ENCODE measurements around the gene DMBX1. TPM values are rescaled to one million over a fixed set of nuclear protein-coding genes. Genes with fewer than 3 reads are reported as not detected.

DMBX1 gene
- polyA plus RNA-seq, 2 of the 4 experiments (the other 2 are of a cell fraction): 0.44 to 2.2 TPM

DNA sequence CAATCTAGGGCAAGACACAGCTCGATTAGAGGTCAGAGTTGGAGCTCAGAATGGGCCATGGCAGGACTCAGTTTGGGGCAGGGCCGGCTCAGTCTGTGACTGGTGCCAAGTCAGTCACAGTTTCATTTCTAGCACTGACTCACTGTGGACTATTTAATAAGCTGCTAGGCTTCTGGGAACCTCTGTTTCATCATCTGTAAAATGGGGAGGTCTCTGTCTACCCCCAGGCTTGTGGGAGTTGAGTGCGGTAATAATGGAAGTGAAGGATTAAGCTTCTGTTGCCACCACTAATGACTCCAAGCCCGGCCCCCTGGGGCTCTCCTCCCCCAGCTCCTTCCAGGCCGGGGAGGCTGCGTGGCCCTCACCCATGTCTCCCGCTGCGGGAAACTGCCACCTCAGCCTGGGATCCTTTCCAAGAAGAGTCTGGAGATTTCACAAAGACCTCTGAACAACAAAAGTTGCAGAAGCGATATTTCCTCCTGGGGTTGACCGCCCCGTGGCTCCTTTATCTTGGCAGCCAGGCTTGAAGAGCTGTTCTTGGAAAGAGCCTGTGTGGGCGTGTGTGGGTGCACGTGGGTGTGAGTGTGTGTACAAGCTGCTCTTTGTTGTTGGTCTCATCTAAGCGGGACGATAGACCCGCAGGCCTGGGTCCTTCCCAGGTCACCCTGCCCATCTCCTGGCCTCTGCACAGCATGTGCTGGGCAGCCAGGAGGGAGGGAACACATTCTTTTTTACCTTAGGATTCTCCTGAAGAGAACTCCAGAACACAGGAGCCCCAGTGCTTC, 32.7 kb downstream of the DMBX1 start:
- Histone ChIP-seq H3K4me1 (peaks cover 77% of the 10 kb centered on the region), H3K4me2 (peak overlapping the region; percentile 53), H3K27ac (peak overlapping the region; percentile 85 to 97), H3K4me3 (no peak overlapping the region), H3K9me3 (no peaks in the 10 kb centered on the region)
- ChIA-PET CTCF (interaction anchor here (1.2 to 6.5 kb wide), 10 partner anchors 11 to 118 kb away, joined by 3 to 56 read pairs (median 6); a partner anchor contains a TSS), POLR2A (interaction anchor here (0.9 kb wide), 1 partner anchor 14 kb away, joined by 3 read pairs; no protein-coding TSS in a partner anchor)
- 29% methylated on average over 13 of the region's 16 CpGs for WGBS (ENCODE audit: missing lambda C conversion rate)
- FAIRE-seq: no peak
- TF ChIP-seq EP300 (IDR thresholded peaks at IDR 0.05) (peak; percentile 37 to 72; a peak in 3 of 5 replicates), GATA3 (IDR thresholded peaks at IDR 0.05; ENCODE audit: borderline replicate concordance) (peak; percentile 16; the same call in 1 of the 2 replicates), HDAC2 (IDR thresholded peaks at IDR 0.05) (no peak), CEBPB (IDR thresholded peaks at IDR 0.05) (peak; percentile 36 to 48; a peak in 3 of 4 replicates), SREBF2 (IDR thresholded peaks at IDR 0.05) (no peak), MYC (IDR thresholded peaks at IDR 0.05; ENCODE audit: borderline replicate concordance, low read length) (no peak), FOSL2 (IDR thresholded peaks at IDR 0.05) (peak; percentile 7; the same call in 1 of the 2 replicates), FOSL2 (CRISPR knock-in tag; IDR thresholded peaks at IDR 0.05) (no peak), JUN (IDR thresholded peaks at IDR 0.05) (peak in 1 of 2 experiments; percentile 60; a peak in 1 of 5 replicates), MAFK (IDR thresholded peaks at IDR 0.05; ENCODE audit: partially characterized antibody) (peak; percentile 28), JUNB (IDR thresholded peaks at IDR 0.05) (peak; percentile 46)
- DNase-seq (ENCODE audit: low read depth in 1 of 2, low spot score in 1 of 2): peak in 1 of 2 experiments; percentile 53
- peak; percentile 31 to 32 for ATAC-seq

DNA sequence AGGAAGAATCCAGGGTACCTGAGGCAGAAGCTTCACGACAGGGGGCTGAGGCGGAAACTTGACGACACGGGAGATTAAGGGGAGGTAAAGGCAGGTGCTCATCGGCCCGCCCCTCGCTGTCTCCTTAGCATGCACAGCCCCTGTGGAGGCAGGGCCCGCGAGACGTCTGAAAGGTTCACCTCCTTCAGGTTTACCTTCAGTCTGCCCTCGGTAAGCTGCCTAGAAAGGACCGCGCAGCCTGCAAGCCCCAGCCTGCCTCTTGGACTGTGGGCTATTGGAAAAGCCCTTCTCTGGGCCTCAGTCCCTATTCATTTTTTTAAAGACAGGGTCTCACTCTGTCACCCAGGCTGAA, 33.3 kb downstream of the DMBX1 start:
- DNase-seq (ENCODE audit: low read depth in 1 of 2, low spot score in 1 of 2): no peak
- POLR2A ChIA-PET: interaction anchor here (0.9 kb wide), 1 partner anchor 14 kb away, joined by 3 read pairs; no protein-coding TSS in a partner anchor
- Histone ChIP-seq H3K27ac (peak overlapping the region; percentile 85 to 97), H3K9me3 (no peaks in the 10 kb centered on the region), H3K4me2 (peak overlapping the region; percentile 53), H3K4me3 (no peak overlapping the region), H3K4me1 (peaks cover 76% of the 10 kb centered on the region)
- no peak for FAIRE-seq
- ATAC-seq: no peak
- TF ChIP-seq POLR2A (IDR thresholded peaks at IDR 0.05; ENCODE audit: low read length): no peak
- no peak for TF ChIP-seq POLR2AphosphoS2 (conservative IDR thresholded peaks at IDR 0.05; ENCODE audit: low read length)
- TF ChIP-seq KDM1A (IDR thresholded peaks at IDR 0.05; ENCODE audit: low read depth): no peak
- TF ChIP-seq HOXB5 (CRISPR knock-in tag; IDR thresholded peaks at IDR 0.05): no peak
- no peak for TF ChIP-seq NPAS2 (CRISPR knock-in tag; IDR thresholded peaks at IDR 0.05; ENCODE audit: borderline replicate concordance)
- no peak for TF ChIP-seq FOSL2 (IDR thresholded peaks at IDR 0.05)
- no peak for TF ChIP-seq FOSL2 (CRISPR knock-in tag; IDR thresholded peaks at IDR 0.05)
- TF ChIP-seq, protein P1, sequence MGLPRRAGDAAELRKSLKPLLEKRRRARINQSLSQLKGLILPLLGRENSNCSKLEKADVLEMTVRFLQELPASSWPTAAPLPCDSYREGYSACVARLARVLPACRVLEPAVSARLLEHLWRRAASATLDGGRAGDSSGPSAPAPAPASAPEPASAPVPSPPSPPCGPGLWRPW (IDR thresholded peaks at IDR 0.05): no peak
- TF ChIP-seq, protein P2, sequence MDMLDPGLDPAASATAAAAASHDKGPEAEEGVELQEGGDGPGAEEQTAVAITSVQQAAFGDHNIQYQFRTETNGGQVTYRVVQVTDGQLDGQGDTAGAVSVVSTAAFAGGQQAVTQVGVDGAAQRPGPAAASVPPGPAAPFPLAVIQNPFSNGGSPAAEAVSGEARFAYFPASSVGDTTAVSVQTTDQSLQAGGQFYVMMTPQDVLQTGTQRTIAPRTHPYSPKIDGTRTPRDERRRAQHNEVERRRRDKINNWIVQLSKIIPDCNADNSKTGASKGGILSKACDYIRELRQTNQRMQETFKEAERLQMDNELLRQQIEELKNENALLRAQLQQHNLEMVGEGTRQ (IDR thresholded peaks at IDR 0.05): no peak
- TF ChIP-seq HOXA7 (CRISPR knock-in tag; IDR thresholded peaks at IDR 0.05): no peak
- 94% methylated on average over 13 of the region's 13 CpGs for WGBS (ENCODE audit: missing lambda C conversion rate)
- CTCF ChIA-PET: interaction anchor here (0.7 to 6.5 kb wide), 8 partner anchors 9 to 119 kb away, joined by 3 to 56 read pairs (median 14); a partner anchor contains a TSS

DNA sequence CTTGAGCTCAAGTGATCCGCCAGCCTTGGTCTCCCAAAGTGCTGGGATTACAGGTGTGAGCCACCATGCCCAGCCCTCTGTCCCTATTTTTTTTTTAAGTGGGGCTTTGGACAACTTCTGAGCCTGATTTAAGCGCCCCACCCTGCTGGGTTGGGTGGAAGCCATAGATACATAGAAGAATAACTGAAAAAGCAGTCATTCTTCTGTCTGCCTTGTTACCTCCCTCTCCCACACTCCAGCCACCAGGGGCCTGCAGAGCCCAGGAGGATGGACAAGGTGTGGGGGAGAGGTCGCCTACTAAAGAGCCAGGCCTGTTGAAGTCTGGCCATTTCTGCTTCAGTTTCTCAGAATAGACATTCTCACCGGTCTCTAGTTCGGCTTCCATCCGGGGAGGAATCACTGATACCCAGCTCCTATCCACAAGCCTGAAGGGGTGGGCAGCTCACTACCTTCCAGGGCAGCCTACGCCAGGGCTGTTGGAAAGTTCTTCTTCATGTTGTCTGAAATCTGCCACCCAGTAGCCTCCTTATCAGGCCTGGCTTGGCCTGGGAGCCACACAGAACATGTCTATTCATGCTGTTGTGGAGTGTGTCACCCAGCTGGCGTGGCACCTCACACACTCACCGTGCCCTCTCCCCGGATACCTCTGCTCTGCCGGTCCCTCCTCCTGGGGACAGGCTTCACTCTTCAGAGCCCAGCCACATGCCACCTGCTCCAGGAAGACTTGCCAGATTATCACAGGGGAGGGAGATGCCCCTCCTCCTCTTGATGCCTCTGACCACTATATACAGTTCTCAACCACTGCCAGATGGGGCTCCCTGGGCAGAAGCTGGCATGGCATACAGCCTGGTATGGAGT, 34.1 kb downstream of the DMBX1 start:
- H3K9me3 ChIP-seq: no peaks in the 10 kb centered on the region
- no peak for ATAC-seq
- ChIA-PET CTCF (interaction anchor here (0.6 to 6.5 kb wide), 9 partner anchors 10 to 119 kb away, joined by 3 to 56 read pairs (median 4); a partner anchor contains a TSS), POLR2A (no interaction called here)
- no peak overlapping the region for H3K4me3 ChIP-seq
- peaks cover 69% of the 10 kb centered on the region for H3K4me1 ChIP-seq
- FAIRE-seq: no peak
- H3K4me2 ChIP-seq: no peak overlapping the region
- no peak for TF ChIP-seq TFCP2L1 (CRISPR knock-in tag; IDR thresholded peaks at IDR 0.05)
- TF ChIP-seq, protein P3, sequence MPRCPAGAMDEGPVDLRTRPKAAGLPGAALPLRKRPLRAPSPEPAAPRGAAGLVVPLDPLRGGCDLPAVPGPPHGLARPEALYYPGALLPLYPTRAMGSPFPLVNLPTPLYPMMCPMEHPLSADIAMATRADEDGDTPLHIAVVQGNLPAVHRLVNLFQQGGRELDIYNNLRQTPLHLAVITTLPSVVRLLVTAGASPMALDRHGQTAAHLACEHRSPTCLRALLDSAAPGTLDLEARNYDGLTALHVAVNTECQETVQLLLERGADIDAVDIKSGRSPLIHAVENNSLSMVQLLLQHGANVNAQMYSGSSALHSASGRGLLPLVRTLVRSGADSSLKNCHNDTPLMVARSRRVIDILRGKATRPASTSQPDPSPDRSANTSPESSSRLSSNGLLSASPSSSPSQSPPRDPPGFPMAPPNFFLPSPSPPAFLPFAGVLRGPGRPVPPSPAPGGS (IDR thresholded peaks at IDR 0.05): no peak
- no peak for TF ChIP-seq FOSB (CRISPR knock-in tag; IDR thresholded peaks at IDR 0.05)
- TF ChIP-seq KDM1A (IDR thresholded peaks at IDR 0.05; ENCODE audit: low read depth): no peak
- no peak for DNase-seq (ENCODE audit: low read depth in 1 of 2, low spot score in 1 of 2)
- peak overlapping the region; percentile 85 to 97 for H3K27ac ChIP-seq
- WGBS (ENCODE audit: missing lambda C conversion rate): 89% methylated on average over 8 of the region's 11 CpGs

Measured in A549 (cell line).